Stimulated activated naive CD4-positive, alpha-beta T cell treated with Interleukin-2 at 50 U/mL for 16 hours (primary cell): ENCODE measurements around the gene METAP1.
"Not testable (repeated sequence)": the region's sequence is repeated elsewhere in the genome, so short reads cannot be mapped to it uniquely, and the experiment has no call there.

Source experiments
- DNase-seq: peaks from one replicate; lab custom pipeline; 2025; lab: John Stamatoyannopoulos, UW

The METAP1 gene

DNA sequence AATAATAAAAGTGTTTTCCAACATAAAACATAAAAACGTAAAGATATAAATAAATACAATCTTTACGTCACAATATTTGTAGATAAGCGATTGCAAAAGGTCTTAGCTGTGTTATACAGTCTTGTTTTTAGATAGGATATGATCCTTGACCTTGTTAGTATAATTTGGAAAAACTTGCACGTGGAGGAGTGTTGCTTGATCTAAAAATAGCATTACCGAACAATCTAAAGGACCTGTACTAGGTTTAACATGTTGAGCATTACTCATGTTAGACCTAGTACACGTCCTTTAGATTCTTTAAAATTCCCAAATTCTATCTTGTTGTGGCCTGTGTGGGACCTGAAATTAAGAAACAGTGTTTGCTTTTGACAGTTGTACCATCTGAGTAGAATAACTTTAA, 1.6 kb downstream of the METAP1 start:
- DNase-seq = no peak

- DNase-seq = no peak
These were observed 3.0 kb downstream of the METAP1 start for GRCh38 chr4:98998551-98998950.

DNA sequence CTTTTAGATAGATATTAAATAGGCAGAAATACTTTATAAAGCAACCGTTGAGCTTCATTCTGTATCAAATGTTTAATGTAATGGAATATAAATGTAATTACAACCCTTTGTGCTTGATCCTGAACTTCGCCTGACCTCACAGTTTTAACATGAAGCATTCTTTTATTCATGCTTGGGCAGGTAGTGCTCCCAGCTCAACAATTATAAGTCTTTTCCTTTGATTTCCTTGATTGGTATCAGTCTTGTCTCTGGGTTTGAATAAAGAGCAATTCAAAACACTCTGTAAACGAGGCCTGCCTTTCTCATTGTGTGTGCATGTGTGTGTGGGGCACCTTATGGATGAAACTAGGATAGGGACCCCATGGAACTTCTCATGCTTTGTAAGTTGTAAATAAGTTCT, 6.8 kb downstream of the METAP1 start:
- no peak for DNase-seq

- no peak for DNase-seq
These were observed 12.5 kb downstream of the METAP1 start for GRCh38 chr4:99008051-99008450.

DNA sequence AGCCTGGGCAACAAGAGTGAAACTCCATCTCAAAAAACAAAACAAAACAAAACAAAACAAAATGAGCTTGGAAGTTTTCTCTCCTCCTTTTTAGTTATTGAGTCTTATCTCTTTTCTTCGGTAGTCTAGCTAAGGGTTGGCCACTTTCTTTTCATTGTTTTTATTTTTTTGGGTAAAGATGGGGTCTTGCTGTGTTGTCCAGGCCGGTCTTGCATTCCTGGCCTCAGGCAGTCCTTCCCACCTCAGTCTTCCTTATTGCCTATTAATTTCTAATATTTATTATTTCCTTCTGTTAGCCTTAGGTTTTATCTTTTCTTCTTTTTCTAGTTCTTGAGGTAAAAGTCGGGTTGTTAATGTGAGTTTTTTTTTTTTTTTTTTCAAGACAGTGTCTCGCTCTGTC, 16.4 kb downstream of the METAP1 start:
- no peak for DNase-seq

DNA sequence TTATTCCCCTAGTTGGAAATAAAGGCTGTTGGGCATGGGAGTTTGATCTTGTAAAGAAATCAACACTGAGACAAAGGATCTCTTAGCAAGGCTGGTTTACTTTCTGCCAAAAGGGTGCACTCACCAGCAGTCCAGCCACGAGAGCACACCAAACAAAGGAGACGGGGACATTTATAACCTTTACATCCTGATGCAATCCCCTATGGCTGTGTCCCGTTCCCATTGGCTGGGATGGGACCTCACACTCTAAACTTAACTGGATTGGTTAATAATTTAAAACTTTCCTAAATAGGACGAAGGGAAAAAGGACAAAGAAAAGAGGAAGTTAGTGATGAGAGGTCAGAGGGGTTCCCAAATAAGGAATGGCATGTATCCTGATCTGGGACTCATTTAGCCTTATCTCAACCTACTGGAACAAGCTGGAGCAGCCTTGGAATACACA, 17.9 kb downstream of the METAP1 start:
- no peak for DNase-seq

- DNase-seq = no peak
These were observed 18.5 kb downstream of the METAP1 start for GRCh38 chr4:99013884-99014523.

- no peak for DNase-seq
These were observed 25.9 kb downstream of the METAP1 start for GRCh38 chr4:99021386-99021785.

DNA sequence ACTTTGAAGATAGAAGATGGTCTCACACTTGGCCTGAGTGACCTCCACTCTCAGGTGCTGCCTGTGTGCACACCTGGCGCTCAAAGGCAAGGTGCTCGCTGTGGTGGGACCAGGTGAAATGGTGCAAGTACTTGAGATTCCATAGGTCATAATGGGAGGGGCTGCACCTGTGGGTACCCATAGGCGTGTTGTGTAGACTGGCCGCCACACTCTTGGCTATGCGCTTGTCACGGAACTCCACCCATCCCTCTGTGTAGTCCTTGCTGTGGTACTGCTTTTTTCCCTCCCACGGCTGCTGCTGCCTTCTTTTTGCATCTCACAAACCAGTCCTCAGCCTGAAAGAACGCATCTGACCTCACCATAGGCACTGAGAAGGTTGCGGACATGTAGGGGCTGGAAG, 27.0 kb downstream of the METAP1 start:
- no peak for DNase-seq

DNA sequence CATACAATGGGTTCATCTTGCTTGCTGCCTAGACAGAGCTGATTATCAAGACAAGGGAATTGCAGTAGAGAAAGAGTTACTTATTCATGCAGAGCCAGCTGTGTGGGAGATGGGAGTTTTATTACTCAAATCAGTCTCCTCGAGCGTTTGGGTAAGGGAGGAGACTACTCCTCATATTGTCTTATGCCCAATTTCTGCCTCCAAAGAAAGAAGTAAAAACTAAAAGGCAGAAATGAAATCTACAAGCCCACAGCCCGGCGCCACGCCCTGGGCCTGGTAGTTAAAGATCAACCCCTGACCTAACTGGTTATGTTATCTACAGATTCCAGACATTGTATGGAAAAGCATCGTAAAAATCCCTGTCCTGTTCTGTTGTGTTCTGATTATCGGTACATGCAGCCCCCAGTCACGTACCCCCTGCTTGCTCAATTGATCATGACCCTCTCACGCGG, 28.3 kb downstream of the METAP1 start:
- DNase-seq = not testable (repeated sequence)

DNA sequence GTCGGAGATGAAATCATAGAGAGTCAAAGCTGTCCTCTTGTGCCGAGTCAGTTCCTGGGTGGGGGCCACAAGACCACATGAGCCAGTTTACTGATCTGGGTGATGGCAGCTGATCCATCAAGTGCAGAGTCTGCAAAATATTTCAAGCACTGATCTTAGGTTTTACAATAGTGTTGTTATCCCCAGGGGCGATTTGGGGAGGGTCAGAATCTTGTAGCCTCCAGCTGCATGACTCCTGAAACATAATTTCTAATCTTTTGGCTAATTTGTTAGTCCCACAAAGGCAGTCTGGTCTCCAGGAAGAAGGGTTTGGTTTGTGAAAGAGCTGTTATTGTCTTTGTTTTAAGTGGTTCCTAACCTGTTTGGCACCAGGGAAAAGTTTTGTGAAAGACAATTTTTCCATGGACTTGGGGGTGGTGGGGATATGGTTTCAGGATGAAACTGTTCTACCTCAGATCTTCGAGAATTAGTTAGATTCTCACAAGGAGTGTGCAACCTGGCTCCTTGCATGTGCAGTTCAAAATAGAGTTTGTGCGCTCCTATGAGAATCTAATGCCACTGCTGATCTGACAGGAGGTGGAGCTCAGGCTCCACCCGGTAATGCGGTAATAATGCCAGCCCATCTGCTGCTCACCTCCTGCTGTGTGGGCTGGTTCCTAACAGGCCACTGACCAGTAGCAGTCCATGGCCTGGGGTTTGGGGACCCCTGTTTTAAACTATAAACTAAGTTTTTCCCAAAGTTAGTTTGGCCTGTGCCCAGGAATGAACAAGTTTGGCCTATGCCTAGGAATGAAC, 29.2 kb downstream of the METAP1 start:
- DNase-seq = no peak

GRCh38 chr4:99025506-99025905, 30.0 kb downstream of the METAP1 start:
- no peak for DNase-seq

DNA sequence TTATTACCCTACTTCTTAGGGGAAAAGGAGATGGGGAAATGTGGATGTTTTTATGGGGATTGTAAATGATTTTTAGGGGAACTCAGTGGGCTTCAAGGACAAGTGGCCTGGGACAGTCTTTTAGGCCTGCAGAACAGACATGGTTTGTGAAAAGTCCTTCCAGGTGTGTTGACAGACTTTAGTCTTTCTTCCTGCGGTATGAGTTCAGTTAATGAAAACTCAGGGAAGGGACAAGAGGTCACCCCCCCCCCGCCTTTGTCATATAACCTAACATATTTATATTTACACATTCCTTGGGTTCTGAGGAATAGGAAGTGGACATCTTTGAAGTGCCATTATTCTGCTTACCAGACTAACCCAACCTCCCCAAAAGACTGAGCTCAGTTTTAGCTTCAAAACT, 31.8 kb downstream of the METAP1 start:
- no peak for DNase-seq

- DNase-seq = no peak
These were observed 32.7 kb downstream of the METAP1 start for GRCh38 chr4:99028187-99028586.

DNA sequence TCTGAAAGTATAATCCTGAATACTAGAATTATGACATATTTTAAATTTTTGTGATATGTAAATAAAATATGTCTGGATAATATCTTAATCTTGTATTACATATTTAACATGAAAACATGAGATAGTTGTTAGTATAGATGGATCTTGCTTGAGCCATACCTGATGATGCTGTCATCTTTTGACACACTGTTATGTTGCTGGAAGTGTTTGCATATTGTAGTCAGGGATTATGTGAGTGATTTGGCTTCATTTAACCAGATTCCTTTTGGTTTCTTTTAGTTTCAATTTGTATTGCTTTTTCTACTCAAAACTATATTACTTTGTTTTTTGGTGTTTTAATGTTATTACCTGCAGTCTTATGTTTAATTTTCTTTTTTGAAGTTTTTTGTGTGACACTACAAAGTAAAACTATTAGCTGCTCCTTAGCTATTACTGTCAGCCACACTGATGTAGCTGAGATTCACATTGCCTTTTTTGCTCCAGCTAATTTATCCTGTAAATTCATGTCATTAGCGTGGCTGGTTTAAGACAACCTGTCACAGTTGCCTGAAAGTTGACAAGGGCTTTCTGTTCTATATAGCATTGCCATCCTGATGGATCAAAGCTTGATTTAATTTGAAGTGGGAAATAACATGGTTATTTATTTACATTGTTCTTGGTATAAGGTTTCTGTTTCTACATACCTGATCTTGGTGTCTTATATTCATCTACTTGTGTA, 33.7 kb downstream of the METAP1 start:
- DNase-seq = no peak

DNA sequence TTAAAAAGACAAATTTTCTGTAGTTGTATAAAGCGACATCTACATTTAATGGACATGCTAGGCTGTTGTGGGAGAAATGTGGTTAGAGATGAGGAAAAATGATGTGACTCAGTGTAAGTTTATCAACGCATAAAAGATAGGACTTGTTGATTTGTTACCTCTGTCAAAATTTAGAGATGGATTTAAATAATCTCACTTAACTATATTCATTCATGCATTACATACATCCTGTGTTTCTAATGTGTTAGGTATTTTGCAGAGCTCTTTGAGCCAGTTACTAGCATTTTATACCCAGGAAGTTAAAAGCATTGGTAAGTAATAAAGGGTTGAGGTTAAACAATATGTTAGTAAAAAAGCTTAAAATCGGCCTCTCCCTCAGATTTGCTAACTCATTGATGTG, 34.3 kb downstream of the METAP1 start:
- no peak for DNase-seq

DNA sequence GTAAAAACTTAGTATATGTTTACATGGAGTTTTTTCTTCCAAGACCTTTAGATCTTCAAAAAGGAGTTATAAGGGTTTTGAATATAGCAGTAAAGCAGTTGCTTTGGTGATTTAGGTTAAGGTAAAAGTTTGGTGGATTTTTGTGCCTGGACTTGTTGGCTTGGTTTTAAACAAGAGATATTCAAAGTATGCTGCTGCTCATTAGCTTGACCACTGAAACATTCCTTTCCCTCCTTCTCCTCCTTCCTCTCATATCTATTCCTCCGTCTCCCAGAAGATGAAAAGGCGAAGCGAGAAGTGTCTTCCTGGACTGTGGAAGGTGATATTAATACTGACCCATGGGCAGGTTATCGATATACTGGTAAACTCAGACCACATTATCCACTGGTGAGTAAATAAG, 38.4 kb downstream of the METAP1 start:
- no peak for DNase-seq

DNA sequence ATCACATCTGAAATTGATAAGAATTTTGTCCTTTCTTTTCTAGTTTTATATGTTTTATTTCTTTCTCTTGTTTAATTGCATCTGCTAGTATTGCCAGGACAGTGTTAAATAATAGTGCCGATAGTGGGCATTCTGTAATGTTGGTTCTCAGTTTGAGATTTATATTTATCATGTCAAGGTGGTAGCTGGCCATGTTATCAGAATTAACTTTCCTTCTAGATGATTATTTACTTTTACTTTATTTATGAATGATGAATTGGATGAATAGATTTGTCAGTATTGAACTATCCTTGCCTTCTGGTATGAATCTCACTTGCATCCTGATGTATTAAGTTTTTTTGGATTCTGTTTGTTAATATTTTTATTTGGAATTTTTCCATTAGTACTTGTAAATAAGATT, 42.7 kb downstream of the METAP1 start:
- no peak for DNase-seq

- DNase-seq = no peak
These were observed 47.8 kb downstream of the METAP1 start for GRCh38 chr4:99043346-99043745.

DNA sequence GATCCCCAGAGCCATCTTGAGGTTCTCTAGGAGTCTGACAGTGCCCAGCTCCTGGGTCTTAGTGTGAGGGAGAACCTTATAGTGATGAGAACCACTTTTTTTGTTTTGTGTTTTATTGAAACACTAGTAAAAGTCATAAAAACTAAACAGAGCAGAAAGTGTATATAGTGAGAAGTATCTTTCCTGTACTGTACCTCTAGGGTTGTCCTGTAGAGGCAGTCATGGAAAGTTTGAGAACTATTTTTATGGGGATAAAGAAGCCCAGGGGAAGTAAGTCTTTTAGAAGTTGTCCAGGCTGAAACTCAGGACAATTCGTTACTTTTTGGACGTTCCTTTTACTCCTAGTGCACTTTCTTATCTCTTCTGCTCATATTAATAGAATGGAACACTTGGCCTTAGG, 52.2 kb downstream of the METAP1 start:
- DNase-seq = no peak

- no peak for DNase-seq
These were observed 57.4 kb downstream of the METAP1 start for GRCh38 chr4:99052902-99053301.

GRCh38 chr4:99054428-99054994, 59.0 kb downstream of the METAP1 start:
- no peak for DNase-seq

GRCh38 chr4:99058228-99058627, 62.7 kb downstream of the METAP1 start:
- no peak for DNase-seq
